Caco-2 (cell line): ENCODE measurements around the gene DUSP12. TPM values are rescaled to one million over a fixed set of nuclear protein-coding genes. Genes with fewer than 3 reads are reported as not detected.

Source experiments
- BruUV-seq: library from RNA; stranded (reverse); fragments of 400-500 nt; replicated peaks from 2 replicates; lab custom pipeline; 2021; lab: Mats Ljungman, UMichigan
- CTCF ChIA-PET: fragments of 300-600 bp; sonication (Branson Sonifier 250); formaldehyde crosslinking; loops from one replicate; lab custom pipeline; 2022; ENCODE audit warnings: antibody characterized with exemption; lab: Charles Lee
- POLR2A ChIA-PET: fragments of 300-600 bp; sonication (Branson Sonifier 250); formaldehyde crosslinking; loops from one replicate; lab custom pipeline; 2022; ENCODE audit warnings: antibody characterized with exemption; lab: Charles Lee
- DNase-seq, 2 experiments: peaks; one replicate each; pipeline versions ENCODE4 v3.0.0 to v3.0.0-alpha.2; 2020 to 2022
- H3K27me3 ChIP-seq: replicated peaks from 2 replicates; pipeline ENCODE4 v1.6.0; 2011; ENCODE audit warnings: low read length; ENCODE audit not compliant: control insufficient read depth, insufficient read depth
- H3K36me3 ChIP-seq: 2 replicates; pipeline ENCODE4 v1.5.1; 2011; ENCODE audit warnings: low read length; ENCODE audit not compliant: control insufficient read depth, insufficient read depth
- H3K4me1 ChIP-seq: fragments of 250-450 bp; sonication (Bioruptor Pico); 2 replicates; pipeline ENCODE4 v1.5.1; 2020; ENCODE audit warnings: mild to moderate bottlenecking
- H3K4me3 ChIP-seq: 2 replicates; pipeline ENCODE4 v1.5.1; 2011; ENCODE audit warnings: low read depth, mild to moderate bottlenecking, control low read depth, low read length
- H3K9me3 ChIP-seq: fragments of 250-450 bp; sonication (Bioruptor Pico); 2 replicates; pipeline ENCODE4 v1.5.1; 2020; ENCODE audit warnings: mild to moderate bottlenecking, moderate library complexity
- H3K27ac Mint-ChIP-seq: one replicate; pipeline ENCODE4 v1.8.0; 2022; ENCODE audit warnings: mixed read lengths; ENCODE audit not compliant: unreplicated experiment
- H3K27me3 Mint-ChIP-seq: one replicate; pipeline ENCODE4 v1.8.0; 2022; ENCODE audit warnings: mixed read lengths; ENCODE audit not compliant: insufficient read depth, unreplicated experiment
- H3K36me3 Mint-ChIP-seq: one replicate; pipeline ENCODE4 v1.8.0; 2022; ENCODE audit warnings: mild to moderate bottlenecking, mixed read lengths; ENCODE audit not compliant: insufficient read depth, unreplicated experiment
- H3K4me1 Mint-ChIP-seq: one replicate; pipeline ENCODE4 v1.8.0; 2022; ENCODE audit warnings: low read depth, mixed read lengths; ENCODE audit not compliant: unreplicated experiment
- H3K4me3 Mint-ChIP-seq: one replicate; pipeline ENCODE4 v1.8.0; 2022; ENCODE audit warnings: mild to moderate bottlenecking, moderate library complexity, mixed read lengths; ENCODE audit not compliant: unreplicated experiment
- H3K9me3 Mint-ChIP-seq: one replicate; pipeline ENCODE4 v1.8.0; 2022; ENCODE audit warnings: mixed read lengths; ENCODE audit not compliant: unreplicated experiment
- CTCF ChIP-seq, 2 experiments: fragments of 200-600 bp in 1 of 2; IDR thresholded peaks; 1 replicate in 1 of 2; 2 replicates in 1 of 2; pipeline versions ENCODE4 v1.5.1 to v1.8.0; 2011 to 2022; ENCODE audit warnings: antibody characterized with exemption in 1 of 2, control low read depth in 1 of 2, inconsistent platforms in 1 of 2, low read depth in 1 of 2, low read length in 1 of 2, mild to moderate bottlenecking in 1 of 2, moderate library complexity in 1 of 2; ENCODE audit not compliant: insufficient read depth in 1 of 2, severe bottlenecking in 1 of 2, unreplicated experiment in 1 of 2
- intact Hi-C: fragments of 100-400 bp; cut with micrococcal nuclease; formaldehyde crosslinking; loops from one replicate; pipeline ENCODE4 v1.10.0; 2022; ENCODE audit not compliant: unreplicated experiment
- total RNA-seq: library from RNA; stranded (reverse); gene quantifications from 2 replicates; pipeline ENCODE4 v1.2.3, GENCODE V29; 2022

Gene DUSP12
- total RNA-seq, 1 experiment from 2014 or later, result 54.9 TPM

GRCh38 chr1:161782886-161783285 lies 33.3 kb downstream of the DUSP12 start:
- ChIA-PET POLR2A (no interaction called here), CTCF (interaction anchor here (0.7 kb wide), 1 partner anchor 179 kb away, joined by 6 read pairs; no protein-coding TSS in a partner anchor)
- H3K4me1 Mint-ChIP-seq, result no peaks in the 10 kb centered on the region
- intact Hi-C loops, result no loop called here
- H3K4me3 Mint-ChIP-seq, result no peak overlapping the region
- Histone ChIP-seq H3K4me1 (no peaks in the 10 kb centered on the region), H3K36me3 (no peaks in the 10 kb centered on the region), H3K27me3 (no peaks in the 10 kb centered on the region), H3K9me3 (no peaks in the 10 kb centered on the region), H3K4me3 (no peak overlapping the region)
- no peaks in the 10 kb centered on the region for H3K27me3 Mint-ChIP-seq
- H3K36me3 Mint-ChIP-seq, result peaks cover 16% of the 10 kb centered on the region
- TF ChIP-seq CTCF (IDR thresholded peaks at IDR 0.05; ENCODE audit: insufficient read depth in 1 of 2, low read depth in 1 of 2, low read length in 1 of 2, severe bottlenecking in 1 of 2, unreplicated experiment in 1 of 2), result no peak
- BruUV-seq, result no TSS peak
- DNase-seq, result no peak
- no peaks in the 10 kb centered on the region for H3K9me3 Mint-ChIP-seq
- H3K27ac Mint-ChIP-seq, result no peak overlapping the region

- Mint-ChIP-seq H3K4me3 (no peak overlapping the region), H3K36me3 (peaks cover 16% of the 10 kb centered on the region), H3K4me1 (no peaks in the 10 kb centered on the region), H3K27me3 (no peaks in the 10 kb centered on the region), H3K27ac (no peak overlapping the region), H3K9me3 (no peaks in the 10 kb centered on the region)
- no peaks in the 10 kb centered on the region for H3K4me1 ChIP-seq
- intact Hi-C loops, result no loop called here
- POLR2A ChIA-PET, result no interaction called here
- DNase-seq, result no peak
- no peak for TF ChIP-seq CTCF (IDR thresholded peaks at IDR 0.05; ENCODE audit: insufficient read depth in 1 of 2, low read depth in 1 of 2, low read length in 1 of 2, severe bottlenecking in 1 of 2, unreplicated experiment in 1 of 2)
- CTCF ChIA-PET, result no interaction called here
- H3K36me3 ChIP-seq, result no peaks in the 10 kb centered on the region
- H3K27me3 ChIP-seq, result no peaks in the 10 kb centered on the region
- H3K9me3 ChIP-seq, result no peaks in the 10 kb centered on the region
- BruUV-seq, result no TSS peak
- H3K4me3 ChIP-seq, result no peak overlapping the region
Observed at GRCh38 chr1:161784968-161785367, 35.4 kb downstream of the DUSP12 start.

- BruUV-seq, result no TSS peak
- Mint-ChIP-seq H3K4me1 (no peaks in the 10 kb centered on the region), H3K27me3 (no peaks in the 10 kb centered on the region), H3K27ac (no peak overlapping the region), H3K9me3 (no peaks in the 10 kb centered on the region), H3K36me3 (peaks cover 16% of the 10 kb centered on the region), H3K4me3 (no peak overlapping the region)
- intact Hi-C loops, result no loop called here
- H3K4me3 ChIP-seq, result no peak overlapping the region
- no peak for DNase-seq
- H3K9me3 ChIP-seq, result no peaks in the 10 kb centered on the region
- H3K27me3 ChIP-seq, result no peaks in the 10 kb centered on the region
- no peaks in the 10 kb centered on the region for H3K36me3 ChIP-seq
- CTCF ChIA-PET, result interaction anchor here (0.6 kb wide), 1 partner anchor 250 kb away, joined by 4 read pairs; no protein-coding TSS in a partner anchor
- POLR2A ChIA-PET, result no interaction called here
- no peaks in the 10 kb centered on the region for H3K4me1 ChIP-seq
- no peak for TF ChIP-seq CTCF (IDR thresholded peaks at IDR 0.05; ENCODE audit: insufficient read depth in 1 of 2, low read depth in 1 of 2, low read length in 1 of 2, severe bottlenecking in 1 of 2, unreplicated experiment in 1 of 2)
Observed at GRCh38 chr1:161787355-161787754, 37.8 kb downstream of the DUSP12 start.
